Heart left ventricle (tissue), 13 donors: ENCODE data around the gene STAM.

Experiments
- CTCF ChIP-seq, 12 donors: fragments of 200-600 bp; sonication (generic) in 4 of 12; IDR thresholded peaks; one replicate each; pipeline versions ENCODE4 v1.5.0 to v1.8.0; 2018 to 2022; ENCODE audit warnings: antibody characterized with exemption in 12 of 12, mild to moderate bottlenecking in 5 of 12
- POLR2A ChIP-seq, 2 donors: fragments of 450-650 bp; IDR thresholded peaks; one replicate each; pipeline ENCODE4 v1.6.1; 2017; ENCODE audit warnings: antibody characterized with exemption in 2 of 2, mild to moderate bottlenecking in 2 of 2, moderate library complexity in 2 of 2
- donor health status: ischemic (EF 13 %, LVEDD 7.1; RV severe dilation, severe dysfunction).
- donor health status: DM: no; HTN: yes; CAD: no.
- donor health status: DM: no; HTN: no; CAD: no.
- donor health status: ischemic (EF 25% LVEDD 6.9; RV normal size, moderate dysfunction).
- donor health status: ischemic (EF 25% LVEDD 5.7; RV mildly dilated, moderate dysfunction).
- donor health status: ischemic (EF 35%, LVEDD 5.7; RV mildly dilated, moderate dysfunction).
- donor health status: nonischemic (EF 11% LVEDD 7.7; RV severe dilation, severe dysfunction).
- donor health status: DM: yes; HTN: yes; CAD: no.
- donor health status: PGD.
- donor health status: ischemic (EF 29% LVEDD 5.4; RV normal size, mild dysfunction).
- donor health status: nonischemic (EF 23%, LVEDD 6.1; RV moderate dilation, normal function).

- TF ChIP-seq CTCF (IDR thresholded peaks at IDR 0.05), result no peak
- no peak for TF ChIP-seq POLR2A (IDR thresholded peaks at IDR 0.05)
Measured at GRCh38 chr10:17661510-17661909, 17.6 kb downstream of the STAM start.
